GM10248 (cell line): ENCODE data around the gene CEP126.
A peak's percentile ranks its signal among the peaks of the same experiment; 100 is the strongest.

Experiments used
- CTCF ChIA-PET: fragments of 300-600 bp; sonication (Branson Sonifier 250); formaldehyde crosslinking; extraction: SDS; loops from one replicate; lab custom pipeline; 2021; ENCODE audit warnings: antibody characterized with exemption; lab: Yijun Ruan, JAX
- POLR2A ChIA-PET: fragments of 350-650 bp; sonication (Branson Sonifier 250); formaldehyde crosslinking; extraction: SDS; loops from one replicate; lab custom pipeline; 2020; ENCODE audit warnings: antibody characterized with exemption; lab: Yijun Ruan, JAX
- DNase-seq: peaks from one replicate; pipeline ENCODE4 v3.0.0; 2012; ENCODE audit errors: extremely low spot score
- TF ChIP-seq, protein P1 (sequence below): IDR thresholded peaks from 2 replicates; pipeline ENCODE4 v1.5.1; 2012; ENCODE audit warnings: mild to moderate bottlenecking, low read depth; ENCODE audit errors: extremely low read depth, missing control alignments, control extremely low read depth

CEP126 gene

DNA sequence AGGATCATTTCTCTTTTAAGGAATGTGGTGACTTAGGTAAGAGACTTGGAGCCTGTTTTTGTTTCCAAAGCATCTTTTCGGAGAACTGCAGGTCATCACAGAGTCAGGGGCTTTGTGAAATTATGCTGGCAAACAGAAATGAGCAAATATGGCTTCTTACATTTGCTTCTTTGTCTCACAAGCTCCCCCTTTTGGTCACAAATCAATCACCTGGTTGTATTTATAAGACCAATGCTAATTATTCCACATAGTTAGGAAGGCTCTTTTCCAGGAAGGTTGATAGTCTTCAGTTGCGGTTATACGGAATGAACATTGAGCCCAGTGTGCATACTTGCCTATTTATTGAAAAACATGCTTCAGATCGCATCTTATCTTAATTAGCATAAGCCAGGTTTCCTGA lies 34.6 kb upstream of the CEP126 start:
- POLR2A ChIA-PET = no interaction called here
- DNase-seq = peak; percentile 7
- TF ChIP-seq, protein P1, sequence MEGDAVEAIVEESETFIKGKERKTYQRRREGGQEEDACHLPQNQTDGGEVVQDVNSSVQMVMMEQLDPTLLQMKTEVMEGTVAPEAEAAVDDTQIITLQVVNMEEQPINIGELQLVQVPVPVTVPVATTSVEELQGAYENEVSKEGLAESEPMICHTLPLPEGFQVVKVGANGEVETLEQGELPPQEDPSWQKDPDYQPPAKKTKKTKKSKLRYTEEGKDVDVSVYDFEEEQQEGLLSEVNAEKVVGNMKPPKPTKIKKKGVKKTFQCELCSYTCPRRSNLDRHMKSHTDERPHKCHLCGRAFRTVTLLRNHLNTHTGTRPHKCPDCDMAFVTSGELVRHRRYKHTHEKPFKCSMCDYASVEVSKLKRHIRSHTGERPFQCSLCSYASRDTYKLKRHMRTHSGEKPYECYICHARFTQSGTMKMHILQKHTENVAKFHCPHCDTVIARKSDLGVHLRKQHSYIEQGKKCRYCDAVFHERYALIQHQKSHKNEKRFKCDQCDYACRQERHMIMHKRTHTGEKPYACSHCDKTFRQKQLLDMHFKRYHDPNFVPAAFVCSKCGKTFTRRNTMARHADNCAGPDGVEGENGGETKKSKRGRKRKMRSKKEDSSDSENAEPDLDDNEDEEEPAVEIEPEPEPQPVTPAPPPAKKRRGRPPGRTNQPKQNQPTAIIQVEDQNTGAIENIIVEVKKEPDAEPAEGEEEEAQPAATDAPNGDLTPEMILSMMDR = peak; percentile 39
- CTCF ChIA-PET = interaction anchor here (0.9 to 2.2 kb wide), 7 partner anchors 12 to 350 kb away, joined by 3 to 8 read pairs (median 3); no protein-coding TSS in a partner anchor

- no peak for DNase-seq
- POLR2A ChIA-PET = no interaction called here
- TF ChIP-seq, protein P1 = no peak
- CTCF ChIA-PET = interaction anchor here (2.4 kb wide), 1 partner anchor 21 kb away, joined by 8 read pairs; no protein-coding TSS in a partner anchor
Measured at GRCh38 chr11:101881586-101881985, 33.2 kb upstream of the CEP126 start.

DNA sequence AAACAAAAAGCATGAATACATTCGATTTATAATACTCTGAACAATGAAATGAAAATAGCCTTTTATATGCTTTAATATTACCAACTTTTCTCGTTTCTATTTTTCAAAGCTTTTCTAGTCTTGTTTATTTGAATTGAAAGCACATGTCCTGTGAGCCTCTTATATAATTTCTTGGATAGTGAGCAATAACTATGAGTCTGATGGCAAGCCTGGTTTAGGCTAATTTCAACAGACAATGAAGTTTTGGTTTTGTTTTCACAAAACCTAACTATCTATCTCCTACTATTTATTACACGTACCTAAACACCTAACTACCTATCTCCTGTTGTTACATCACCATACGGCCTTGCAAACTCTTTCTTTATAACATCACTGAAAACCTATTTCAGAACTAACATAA lies 29.2 kb upstream of the CEP126 start:
- ChIA-PET POLR2A (interaction anchor here (0.6 kb wide), 1 partner anchor 970 kb away, joined by 3 read pairs; no protein-coding TSS in a partner anchor), CTCF (no interaction called here)
- DNase-seq = no peak
- TF ChIP-seq, protein P1 = no peak

- POLR2A ChIA-PET = no interaction called here
- no peak for DNase-seq
- TF ChIP-seq, protein P1 = no peak
- CTCF ChIA-PET = no interaction called here
Measured at GRCh38 chr11:101889767-101890166, 25.0 kb upstream of the CEP126 start.

DNA sequence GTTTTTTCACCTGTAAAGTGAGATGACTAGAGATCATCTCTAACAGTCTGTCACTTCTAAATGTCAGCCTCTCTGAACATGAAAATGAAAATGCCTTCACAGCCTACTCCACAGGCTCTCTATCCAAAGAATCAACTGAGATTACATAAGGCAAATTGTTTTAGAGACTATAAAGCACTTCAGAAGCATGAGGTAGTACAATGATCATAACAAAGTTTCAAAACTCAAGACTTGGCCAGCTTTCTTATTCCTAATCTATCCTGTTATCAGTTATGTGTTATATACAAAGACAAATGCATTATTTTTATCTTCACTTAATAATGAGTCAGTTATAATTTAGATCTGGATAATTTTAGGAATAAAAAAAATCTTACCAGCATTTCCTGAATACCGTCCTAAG lies 20.3 kb upstream of the CEP126 start:
- CTCF ChIA-PET = no interaction called here
- POLR2A ChIA-PET = no interaction called here
- no peak for DNase-seq
- TF ChIP-seq, protein P1 = no peak

GRCh38 chr11:101907815-101908214 lies 7.0 kb upstream of the CEP126 start:
- ChIA-PET POLR2A (no interaction called here), CTCF (no interaction called here)
- DNase-seq = no peak
- TF ChIP-seq, protein P1 = no peak
